Measurements from ENCODE around the gene MRPS21. TPM values are rescaled to one million over a fixed set of nuclear protein-coding genes. Genes with fewer than 3 reads are reported as not detected.

Gene MRPS21
- total RNA-seq, 1 donor from 2014 or later: 69.4 TPM

DNA sequence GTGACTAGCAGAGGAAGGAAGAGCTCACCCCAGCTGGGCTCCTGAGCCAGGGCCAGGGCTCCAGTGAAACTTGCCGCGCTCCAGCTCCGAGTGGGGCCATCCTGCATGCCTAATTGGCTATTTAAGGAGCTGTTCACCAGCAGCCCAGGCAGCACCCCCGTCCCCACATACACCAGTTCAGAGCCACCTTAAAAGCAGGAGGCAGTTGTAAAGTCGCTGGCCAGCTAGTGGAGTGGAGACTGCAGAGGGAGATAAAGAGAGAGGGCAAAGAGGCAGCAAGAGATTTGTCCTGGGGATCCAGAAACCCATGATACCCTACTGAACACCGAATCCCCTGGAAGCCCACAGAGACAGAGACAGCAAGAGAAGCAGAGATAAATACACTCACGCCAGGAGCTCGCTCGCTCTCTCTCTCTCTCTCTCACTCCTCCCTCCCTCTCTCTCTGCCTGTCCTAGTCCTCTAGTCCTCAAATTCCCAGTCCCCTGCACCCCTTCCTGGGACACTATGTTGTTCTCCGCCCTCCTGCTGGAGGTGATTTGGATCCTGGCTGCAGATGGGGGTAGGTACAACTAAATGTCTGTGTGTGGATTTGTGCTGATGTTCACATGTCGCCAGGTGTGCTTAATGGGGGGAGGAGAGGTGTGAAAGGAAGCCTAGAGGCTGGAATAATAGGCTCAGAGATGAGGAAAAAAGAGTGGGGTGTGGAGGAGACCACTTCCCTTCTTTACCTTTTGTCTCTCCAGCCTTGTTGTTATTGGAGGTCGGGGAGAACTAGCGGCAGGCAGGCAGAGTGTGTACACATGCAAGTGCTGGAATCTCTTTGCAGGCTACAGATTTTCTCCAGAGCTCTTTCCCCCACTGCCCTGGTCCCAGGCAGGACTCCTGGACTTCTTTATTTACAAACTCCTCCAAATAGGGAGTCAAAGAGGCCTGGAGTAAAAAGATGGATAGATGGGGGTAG, 35.8 kb upstream of the MRPS21 start, which contains the start of gene CA14:
Gene CA14 (plus strand): TSS at position 151 of the 962 bp plus-strand sequence. CDS start 355 bp downstream, at position 506.
- H3K27me3 Mint-ChIP-seq: no peaks in the 10 kb centered on the region
- H3K36me3 Mint-ChIP-seq (ENCODE audit: insufficient read depth): no peaks in the 10 kb centered on the region
- TF ChIP-seq, protein P1, sequence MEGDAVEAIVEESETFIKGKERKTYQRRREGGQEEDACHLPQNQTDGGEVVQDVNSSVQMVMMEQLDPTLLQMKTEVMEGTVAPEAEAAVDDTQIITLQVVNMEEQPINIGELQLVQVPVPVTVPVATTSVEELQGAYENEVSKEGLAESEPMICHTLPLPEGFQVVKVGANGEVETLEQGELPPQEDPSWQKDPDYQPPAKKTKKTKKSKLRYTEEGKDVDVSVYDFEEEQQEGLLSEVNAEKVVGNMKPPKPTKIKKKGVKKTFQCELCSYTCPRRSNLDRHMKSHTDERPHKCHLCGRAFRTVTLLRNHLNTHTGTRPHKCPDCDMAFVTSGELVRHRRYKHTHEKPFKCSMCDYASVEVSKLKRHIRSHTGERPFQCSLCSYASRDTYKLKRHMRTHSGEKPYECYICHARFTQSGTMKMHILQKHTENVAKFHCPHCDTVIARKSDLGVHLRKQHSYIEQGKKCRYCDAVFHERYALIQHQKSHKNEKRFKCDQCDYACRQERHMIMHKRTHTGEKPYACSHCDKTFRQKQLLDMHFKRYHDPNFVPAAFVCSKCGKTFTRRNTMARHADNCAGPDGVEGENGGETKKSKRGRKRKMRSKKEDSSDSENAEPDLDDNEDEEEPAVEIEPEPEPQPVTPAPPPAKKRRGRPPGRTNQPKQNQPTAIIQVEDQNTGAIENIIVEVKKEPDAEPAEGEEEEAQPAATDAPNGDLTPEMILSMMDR (IDR thresholded peaks at IDR 0.05; ENCODE audit: unreplicated experiment): no peak
- peak within 1 kb of the TSS; percentile 97 for H3K27ac Mint-ChIP-seq
- no peaks in the 10 kb centered on the region for H3K9me3 Mint-ChIP-seq (ENCODE audit: low read depth)
- H3K4me3 Mint-ChIP-seq (ENCODE audit: low read depth): peak within 1 kb of the TSS; percentile 69
- no peak for DNase-seq (ENCODE audit: low spot score, unreplicated experiment)
- peaks cover 53% of the 10 kb centered on the region for H3K4me1 Mint-ChIP-seq (ENCODE audit: low read depth)

DNA sequence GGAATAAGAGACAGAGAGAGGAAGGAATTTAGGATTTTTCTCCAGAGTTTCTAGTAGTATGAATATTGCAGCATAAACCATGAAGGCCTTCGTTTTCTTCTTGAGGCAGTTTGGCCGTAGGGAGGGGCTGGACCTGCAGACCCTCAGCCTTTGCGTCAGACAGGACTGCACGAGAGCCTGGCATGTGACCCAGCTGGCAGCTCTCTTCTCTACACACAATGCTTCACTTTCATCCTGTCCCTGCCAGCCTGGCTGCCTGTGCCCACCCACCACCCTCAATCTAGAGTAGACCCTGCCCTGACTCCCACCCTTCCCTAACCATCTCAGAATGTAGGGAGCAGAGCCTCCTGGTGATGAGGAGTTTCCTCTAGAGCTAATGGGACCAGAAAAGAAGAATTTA, 34.4 kb upstream of the MRPS21 start:
- H3K27me3 Mint-ChIP-seq: no peaks in the 10 kb centered on the region
- H3K4me3 Mint-ChIP-seq (ENCODE audit: low read depth): peak overlapping the region; percentile 69
- no peaks in the 10 kb centered on the region for H3K9me3 Mint-ChIP-seq (ENCODE audit: low read depth)
- TF ChIP-seq, protein P1 (IDR thresholded peaks at IDR 0.05; ENCODE audit: unreplicated experiment): no peak
- H3K4me1 Mint-ChIP-seq (ENCODE audit: low read depth): peaks cover 53% of the 10 kb centered on the region
- peak overlapping the region; percentile 94 for H3K27ac Mint-ChIP-seq
- no peaks in the 10 kb centered on the region for H3K36me3 Mint-ChIP-seq (ENCODE audit: insufficient read depth)
- no peak for DNase-seq (ENCODE audit: low spot score, unreplicated experiment)

DNA sequence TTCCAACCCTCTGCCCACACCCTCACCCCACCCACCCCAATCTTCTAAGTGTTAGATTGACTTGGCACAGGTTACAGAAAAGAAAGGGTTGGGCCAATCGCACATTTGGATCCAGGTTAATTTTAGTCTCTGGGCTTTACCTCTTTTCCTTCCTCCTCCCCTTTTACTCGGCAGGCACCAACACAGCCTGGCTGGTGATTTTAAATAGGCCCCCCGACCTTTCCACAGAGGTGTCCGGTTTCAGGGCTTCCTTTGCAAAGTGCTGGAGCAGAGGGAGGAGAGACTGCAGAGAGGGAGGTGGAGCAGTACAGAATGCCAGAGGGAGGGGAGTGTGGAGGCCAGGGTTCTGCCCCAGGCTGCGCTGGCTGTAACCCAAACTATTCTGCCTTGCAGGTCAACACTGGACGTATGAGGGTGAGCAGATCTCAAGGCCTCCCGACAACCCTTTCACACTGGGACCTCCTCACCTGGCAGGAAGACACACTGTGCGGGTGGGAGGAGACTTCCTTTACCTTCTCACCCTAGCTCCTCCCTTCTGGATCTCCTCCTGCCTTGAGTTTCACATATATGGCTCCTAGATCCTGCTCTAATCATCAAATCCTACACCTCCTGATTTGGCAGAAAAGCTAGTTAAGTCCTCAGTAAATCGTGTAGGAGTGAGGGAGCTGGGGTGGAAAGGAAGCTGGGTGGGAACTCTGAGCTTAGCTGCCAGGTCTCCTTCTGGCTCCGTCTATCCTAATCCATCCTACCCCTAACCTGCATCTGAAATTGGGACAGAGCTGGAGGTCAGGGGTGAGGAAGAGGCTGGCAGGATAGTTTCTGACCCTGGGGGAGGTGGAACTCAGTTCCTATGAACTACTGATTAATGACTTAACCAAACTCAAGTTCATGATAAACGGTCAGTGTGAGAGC, 33.6 kb upstream of the MRPS21 start:
- no peak for DNase-seq (ENCODE audit: low spot score, unreplicated experiment)
- no peaks in the 10 kb centered on the region for H3K27me3 Mint-ChIP-seq
- H3K9me3 Mint-ChIP-seq (ENCODE audit: low read depth): no peaks in the 10 kb centered on the region
- peak overlapping the region; percentile 69 for H3K4me3 Mint-ChIP-seq (ENCODE audit: low read depth)
- TF ChIP-seq, protein P1 (IDR thresholded peaks at IDR 0.05; ENCODE audit: unreplicated experiment): no peak
- no peaks in the 10 kb centered on the region for H3K36me3 Mint-ChIP-seq (ENCODE audit: insufficient read depth)
- peak overlapping the region; percentile 94 for H3K27ac Mint-ChIP-seq
- peaks cover 53% of the 10 kb centered on the region for H3K4me1 Mint-ChIP-seq (ENCODE audit: low read depth)

DNA sequence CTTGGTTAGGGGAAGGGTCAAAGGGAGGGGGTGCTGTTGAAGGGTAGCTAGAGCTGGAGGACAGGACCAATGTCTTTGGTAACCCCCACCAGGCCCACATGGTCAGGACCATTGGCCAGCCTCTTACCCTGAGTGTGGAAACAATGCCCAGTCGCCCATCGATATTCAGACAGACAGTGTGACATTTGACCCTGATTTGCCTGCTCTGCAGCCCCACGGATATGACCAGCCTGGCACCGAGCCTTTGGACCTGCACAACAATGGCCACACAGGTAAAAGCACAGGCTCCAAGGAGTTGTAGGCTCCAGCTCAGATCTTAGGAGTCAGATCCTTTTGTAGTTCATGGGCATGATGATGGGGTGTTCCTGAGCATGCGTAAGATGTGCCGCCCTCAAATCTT, 32.3 kb upstream of the MRPS21 start:
- Mint-ChIP-seq H3K9me3 (ENCODE audit: low read depth) (no peaks in the 10 kb centered on the region), H3K4me1 (ENCODE audit: low read depth) (peaks cover 44% of the 10 kb centered on the region), H3K27me3 (no peaks in the 10 kb centered on the region), H3K27ac (no peak overlapping the region), H3K4me3 (ENCODE audit: low read depth) (no peak overlapping the region), H3K36me3 (ENCODE audit: insufficient read depth) (peaks cover 4% of the 10 kb centered on the region)
- TF ChIP-seq, protein P1 (IDR thresholded peaks at IDR 0.05; ENCODE audit: unreplicated experiment): no peak
- DNase-seq (ENCODE audit: low spot score, unreplicated experiment): no peak
